HepG2 (cell line): ENCODE results near the gene SNRNP200. TPM values are rescaled to one million over a fixed set of nuclear protein-coding genes. Genes with fewer than 3 reads are reported as not detected.
A peak's percentile ranks its signal among the peaks of the same experiment; 100 is the strongest.

Source experiments
- ATAC-seq: fragments of 200-7000 bp; cut with Tn5 transposase; 3 replicates; pipeline ENCODE4 v1.9.1; 2020; ENCODE audit warnings: mild to moderate bottlenecking, moderate library complexity
- BruUV-seq: library from RNA; stranded (reverse); fragments of 400-500 nt; replicated peaks from 2 replicates; lab custom pipeline; 2021; lab: Mats Ljungman, UMichigan
- CTCF ChIA-PET: fragments of 300-600 bp; formaldehyde crosslinking; extraction: SDS; loops from one replicate; lab custom pipeline; 2021; ENCODE audit warnings: low total read pairs, inconsistent platforms, low intra/inter-chr PET ratio; lab: Yijun Ruan, JAX
- POLR2A ChIA-PET: fragments of 350-600 bp; sonication (Branson Sonifier 250); formaldehyde crosslinking; loops from one replicate; lab custom pipeline; 2020; ENCODE audit warnings: antibody characterized with exemption, inconsistent platforms; lab: Yijun Ruan, JAX
- DNase-seq: peaks from one replicate; pipeline ENCODE4 v3.0.0-alpha.2; 2015; ENCODE audit warnings: low spot score
- FAIRE-seq: peaks from 3 replicates; lab custom pipeline; 2011; peaks lifted over from hg19 to GRCh38; lab: Jason Lieb, UNC
- H2AFZ ChIP-seq: one replicate; pipeline ENCODE4 v1.6.1; 2011; ENCODE audit warnings: low read length, inconsistent platforms
- H3K27ac ChIP-seq: fragments of 300-600 bp; 3 replicates; pipeline ENCODE4 v1.8.0; 2011; ENCODE audit warnings: mixed run types, mild to moderate bottlenecking, mixed read lengths, low read length, inconsistent platforms; ENCODE audit not compliant: insufficient read depth; ENCODE audit errors: extremely low read length
- H3K27me3 ChIP-seq, 2 experiments: fragments of 200-600 bp in 1 of 2; 2 replicates in 1 of 2; 3 replicates in 1 of 2; pipeline versions ENCODE4 v1.6.0 to v1.8.0; 2011; ENCODE audit warnings: low read length in 2 of 2, mild to moderate bottlenecking in 2 of 2, moderate library complexity in 2 of 2, inconsistent platforms in 1 of 2; ENCODE audit not compliant: insufficient read depth in 2 of 2, control insufficient read depth in 1 of 2
- H3K36me3 ChIP-seq, 2 experiments: fragments of 200-600 bp in 1 of 2; replicated peaks in 1 of 2; 2 replicates in 1 of 2; 3 replicates in 1 of 2; pipeline versions ENCODE4 v1.5.1 to v1.8.0; 2011; ENCODE audit warnings: low read length in 2 of 2, inconsistent platforms in 1 of 2; ENCODE audit not compliant: insufficient read depth in 2 of 2, control insufficient read depth in 1 of 2
- H3K4me1 ChIP-seq: 2 replicates; pipeline ENCODE4 v1.5.1; 2012; ENCODE audit warnings: low read length, inconsistent platforms; ENCODE audit not compliant: insufficient read depth
- H3K4me2 ChIP-seq: 2 replicates; pipeline ENCODE4 v1.6.0; 2011; ENCODE audit warnings: low read depth, low read length, inconsistent platforms
- H3K4me3 ChIP-seq, 3 experiments: fragments of 200-600 bp in 1 of 3; sonication (generic), shearing (Covaris generic) in 1 of 3; replicated peaks in 1 of 3; 2 replicates each; pipeline ENCODE4 v1.5.1; 2011 to 2016; ENCODE audit warnings: low read length in 3 of 3, inconsistent platforms in 2 of 3, low read depth in 2 of 3, mild to moderate bottlenecking in 2 of 3, control low read depth in 1 of 3, mixed read lengths in 1 of 3; ENCODE audit not compliant: insufficient read depth in 1 of 3
- H3K79me2 ChIP-seq: one replicate; pipeline ENCODE4 v1.6.1; 2011; ENCODE audit warnings: low read length, inconsistent platforms; ENCODE audit not compliant: insufficient read depth
- H3K9ac ChIP-seq: 2 replicates; pipeline ENCODE4 v1.6.0; 2011; ENCODE audit warnings: mild to moderate bottlenecking, low read depth, low read length, inconsistent platforms; ENCODE audit not compliant: insufficient read depth
- H3K9me3 ChIP-seq: 2 replicates; pipeline ENCODE4 v1.5.1; 2012; ENCODE audit warnings: mild to moderate bottlenecking, low read length
- H4K20me1 ChIP-seq: 2 replicates; pipeline ENCODE4 v1.6.0; 2011; ENCODE audit warnings: inconsistent platforms, mild to moderate bottlenecking, low read length, moderate library complexity; ENCODE audit not compliant: insufficient read depth
- CEBPG ChIP-seq: IDR thresholded peaks from 2 replicates; pipeline ENCODE4 v1.6.1; 2016
- CENPX ChIP-seq: sonication (generic); formaldehyde crosslinking; IDR thresholded peaks from 2 replicates; pipeline ENCODE4 v1.9.0; 2021; ENCODE audit warnings: mild to moderate bottlenecking, missing genetic modification reagents, moderate library complexity
- CHCHD3 ChIP-seq: sonication (generic); formaldehyde crosslinking; IDR thresholded peaks from 2 replicates; pipeline ENCODE4 v1.8.0; 2022; ENCODE audit warnings: mild to moderate bottlenecking, missing genetic modification reagents, moderate library complexity
- FOXO4 ChIP-seq: sonication (generic); formaldehyde crosslinking; conservative IDR thresholded peaks from 2 replicates; pipeline ENCODE4 v1.8.1; 2023; ENCODE audit warnings: missing genetic modification reagents
- GPN1 ChIP-seq: sonication (generic); formaldehyde crosslinking; IDR thresholded peaks from 2 replicates; pipeline ENCODE4 v1.5.1; 2020; ENCODE audit warnings: missing genetic modification reagents, borderline replicate concordance
- HNRNPH1 ChIP-seq: fragments of 200-400 bp; formaldehyde crosslinking; optimal IDR thresholded peaks from 2 replicates; pipeline ENCODE3; 2017; ENCODE audit warnings: mild to moderate bottlenecking, low read depth, low read length
- MTA1 ChIP-seq: sonication (generic); formaldehyde crosslinking; IDR thresholded peaks from 2 replicates; pipeline ENCODE4 v1.4.0; 2020; ENCODE audit warnings: missing genetic modification reagents, mild to moderate bottlenecking, borderline replicate concordance
- MYPOP ChIP-seq: sonication (generic); formaldehyde crosslinking; IDR thresholded peaks from 2 replicates; pipeline ENCODE4 v1.8.1; 2023; ENCODE audit warnings: mild to moderate bottlenecking, moderate library complexity, missing genetic modification reagents
- NFIB ChIP-seq: sonication (generic); formaldehyde crosslinking; IDR thresholded peaks from 2 replicates; pipeline ENCODE4 v1.9.0; 2021; ENCODE audit warnings: missing genetic modification reagents, mild to moderate bottlenecking, borderline replicate concordance
- PREB ChIP-seq: sonication (generic); formaldehyde crosslinking; IDR thresholded peaks from 2 replicates; pipeline ENCODE4 v1.4.0; 2020; ENCODE audit warnings: missing genetic modification reagents
- SP4 ChIP-seq: sonication (generic); formaldehyde crosslinking; IDR thresholded peaks from 2 replicates; pipeline ENCODE4 v1.8.1; 2023; ENCODE audit warnings: mild to moderate bottlenecking, missing genetic modification reagents
- TMF1 ChIP-seq: sonication (generic); formaldehyde crosslinking; IDR thresholded peaks from 2 replicates; pipeline ENCODE4 v1.8.1; 2022; ENCODE audit warnings: low read depth, missing genetic modification reagents
- ZFP1 ChIP-seq: IDR thresholded peaks from 2 replicates; pipeline ENCODE4 v1.6.1; 2016
- ZMYM3 ChIP-seq: sonication (generic); formaldehyde crosslinking; IDR thresholded peaks from 2 replicates; pipeline ENCODE4 v1.5.1; 2020; ENCODE audit warnings: mild to moderate bottlenecking, missing genetic modification reagents
- ZNF124 ChIP-seq: sonication (generic); formaldehyde crosslinking; IDR thresholded peaks from 2 replicates; pipeline ENCODE4 v1.4.0; 2020; ENCODE audit warnings: missing genetic modification reagents
- ZNF20 ChIP-seq: sonication (generic); formaldehyde crosslinking; IDR thresholded peaks from 2 replicates; pipeline ENCODE4 v1.4.0; 2020; ENCODE audit warnings: mild to moderate bottlenecking, moderate library complexity, missing genetic modification reagents
- ZNF530 ChIP-seq: sonication (generic); formaldehyde crosslinking; IDR thresholded peaks from 2 replicates; pipeline ENCODE4 v1.5.0; 2020; ENCODE audit warnings: low read depth, mild to moderate bottlenecking, missing genetic modification reagents
- ZNF576 ChIP-seq: sonication (generic); formaldehyde crosslinking; IDR thresholded peaks from 2 replicates; pipeline ENCODE4 v1.4.0; 2020; ENCODE audit warnings: mild to moderate bottlenecking, missing genetic modification reagents
- ZNF678 ChIP-seq: sonication (generic); formaldehyde crosslinking; IDR thresholded peaks from 2 replicates; pipeline ENCODE4 v1.4.0; 2020; ENCODE audit warnings: mild to moderate bottlenecking, missing genetic modification reagents
- ZNF772 ChIP-seq: sonication (generic); formaldehyde crosslinking; IDR thresholded peaks from 2 replicates; pipeline ENCODE4 v1.5.0; 2020; ENCODE audit warnings: mild to moderate bottlenecking, missing genetic modification reagents
- ZNF883 ChIP-seq: sonication (generic); formaldehyde crosslinking; IDR thresholded peaks from 2 replicates; pipeline ENCODE4 v1.5.1; 2020; ENCODE audit warnings: mild to moderate bottlenecking, missing genetic modification reagents; ENCODE audit errors: not compliant biosample characterization
- ZSCAN22 ChIP-seq: sonication (generic); formaldehyde crosslinking; IDR thresholded peaks from 2 replicates; pipeline ENCODE4 v1.4.0; 2020; ENCODE audit warnings: mild to moderate bottlenecking, missing genetic modification reagents
- WGBS: methylation state at CpG from one replicate; pipeline ENCODE4 v1.1.6; 2017; ENCODE audit warnings: low lambda C conversion rate; 5-methylcytosine and 5-hydroxymethylcytosine counted together
- in situ Hi-C: cut with HindIII; loops from 2 replicates; pipeline ENCODE4 v1.10.0; 2017; ENCODE audit warnings: low pct_unique_long_range_greater_than_20kb; ENCODE audit not compliant: extremely low pct_ligation_motif_present
- intact Hi-C: fragments of 100-400 bp; cut with micrococcal nuclease; formaldehyde crosslinking; loops from one replicate; pipeline ENCODE4 v1.10.0; 2022; ENCODE audit not compliant: unreplicated experiment
- polyA plus RNA-seq, 8 experiments: library from polyadenylated mRNA; depleted of rRNA in 3 of 8; stranded (reverse) in 7 of 8; unstranded in 1 of 8; fragments of >200 nt; fragmentation: Illumina TruSeq in 4 of 8; extraction: Trizol in 4 of 8; gene quantifications; 2 replicates each; pipeline versions ENCODE4 v1.2.1 to v1.2.3, GENCODE V29; 2011 to 2016; ENCODE audit warnings: low read depth in 4 of 8, missing spikeins in 1 of 8, mixed read lengths in 1 of 8; ENCODE audit not compliant: insufficient read depth in 1 of 8
- total RNA-seq, 5 experiments: library from RNA; depleted of rRNA; stranded (reverse); fragments of >200 nt; fragmentation: Illumina TruSeq; extraction: Trizol; gene quantifications; 2 replicates each; pipeline ENCODE4 v1.2.3, GENCODE V29; 2016; ENCODE audit warnings: low read depth in 1 of 5
- TF ChIP-seq, protein P1 (sequence below): sonication (generic); formaldehyde crosslinking; IDR thresholded peaks from 2 replicates; pipeline ENCODE4 v1.4.0; 2020; ENCODE audit warnings: missing genetic modification reagents

Gene SNRNP200
- total and polyA plus RNA-seq, 2 of the 13 experiments (the other 11 are each of a cell fraction or from before 2014, with no cell fraction given), result 99.0 to 232 TPM

- DNase-seq (peak; percentile 80), ATAC-seq (peak; percentile 68), FAIRE-seq (peak; percentile 18)
- no peaks in the 10 kb centered on the region for H3K36me3 ChIP-seq
- peak overlapping the region; percentile 84 for H3K4me2 ChIP-seq
- H4K20me1 ChIP-seq, result no peaks in the 10 kb centered on the region
- no peak overlapping the region for H2AFZ ChIP-seq
- H3K79me2 ChIP-seq, result no peaks in the 10 kb centered on the region
- no peaks in the 10 kb centered on the region for H3K9me3 ChIP-seq
- BruUV-seq, result no TSS peak
- POLR2A ChIA-PET, result interaction anchor here (0.9 to 1.3 kb wide), 7 partner anchors 8 to 109 kb away, joined by 3 to 8 read pairs (median 3); partner anchors contain the start of genes SNRNP200 and STARD7
- WGBS, result 24% methylated on average over 4 of the region's 4 CpGs
- intact Hi-C loops (no loop called here), in situ Hi-C loops (no loop called here)
- peak overlapping the region in 1 of 3 experiments; percentile 24; a peak in 1 of 6 replicates for H3K4me3 ChIP-seq
- CTCF ChIA-PET, result no interaction called here
- no peak overlapping the region for H3K9ac ChIP-seq
- H3K27me3 ChIP-seq, result peaks cover 7 to 19% of the 10 kb centered on the region in 2 experiments; a peak in 4 of 5 replicates
- peaks cover 61% of the 10 kb centered on the region for H3K4me1 ChIP-seq
- no peak overlapping the region for H3K27ac ChIP-seq
- TF ChIP-seq SP4 (CRISPR knock-in tag) (peak; percentile 48; the same call in 1 of the 2 replicates), PREB (no peak), MYPOP (no peak), TMF1 (CRISPR knock-in tag) (no peak), GPN1 (no peak), ZNF20 (CRISPR knock-in tag) (no peak), MTA1 (CRISPR knock-in tag) (no peak), FOXO4 (CRISPR knock-in tag) (no peak), ZSCAN22 (no peak), ZMYM3 (CRISPR knock-in tag) (0 out of 2 replicates have a peak, but pooled peaks have one; percentile 31), ZFP1 (0 out of 2 replicates have a peak, but pooled peaks have one; percentile 12), CENPX (CRISPR knock-in tag) (no peak), NFIB (no peak), CEBPG (CRISPR knock-in tag) (no peak; the same call in 1 of the 2 replicates), ZNF883 (CRISPR knock-in tag) (no peak), ZNF530 (CRISPR knock-in tag) (no peak), ZNF772 (CRISPR knock-in tag) (no peak), HNRNPH1 (no peak), ZNF678 (CRISPR knock-in tag) (no peak), CHCHD3 (CRISPR knock-in tag) (no peak), ZNF576 (CRISPR knock-in tag) (no peak), ZNF124 (CRISPR knock-in tag) (no peak)
- TF ChIP-seq, protein P1, sequence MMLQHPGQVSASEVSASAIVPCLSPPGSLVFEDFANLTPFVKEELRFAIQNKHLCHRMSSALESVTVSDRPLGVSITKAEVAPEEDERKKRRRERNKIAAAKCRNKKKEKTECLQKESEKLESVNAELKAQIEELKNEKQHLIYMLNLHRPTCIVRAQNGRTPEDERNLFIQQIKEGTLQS (CRISPR knock-in tag), result no peak
These were observed 12.2 kb upstream of the SNRNP200 start for GRCh38 chr2:96317584-96317997.
